ENCODE data around the gene TSPEAR. TPM values are rescaled to one million over a fixed set of nuclear protein-coding genes. Genes with fewer than 3 reads are reported as not detected.

The TSPEAR gene
- polyA plus RNA-seq, 1 of the 3 experiments (the other 2 are of a cell fraction): 0.08 TPM

DNA sequence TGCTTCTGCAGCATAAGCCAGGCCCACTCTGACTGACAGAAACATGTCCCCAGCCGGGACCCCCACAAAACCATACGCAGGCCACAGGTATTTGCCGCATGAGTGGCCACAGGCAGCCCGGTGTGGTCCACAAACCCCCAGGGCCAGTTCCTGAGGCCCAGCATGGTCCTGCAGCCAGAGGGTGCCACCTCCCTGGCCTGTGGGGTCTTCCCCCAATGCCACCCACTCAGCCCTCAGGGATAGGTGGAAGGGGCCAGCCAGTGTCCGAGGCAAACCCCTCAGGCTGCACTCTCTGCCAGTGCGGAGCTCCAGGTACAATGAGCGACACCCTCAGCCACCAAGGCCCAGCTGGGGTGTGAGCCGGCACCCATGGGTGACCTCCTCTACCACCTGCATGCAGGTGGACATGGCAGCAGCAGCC is 46.8 kb upstream of the TSPEAR start (continued):
- TF ChIP-seq TEAD4 (IDR thresholded peaks at IDR 0.05; ENCODE audit: borderline replicate concordance, insufficient read depth): no peak

DNA sequence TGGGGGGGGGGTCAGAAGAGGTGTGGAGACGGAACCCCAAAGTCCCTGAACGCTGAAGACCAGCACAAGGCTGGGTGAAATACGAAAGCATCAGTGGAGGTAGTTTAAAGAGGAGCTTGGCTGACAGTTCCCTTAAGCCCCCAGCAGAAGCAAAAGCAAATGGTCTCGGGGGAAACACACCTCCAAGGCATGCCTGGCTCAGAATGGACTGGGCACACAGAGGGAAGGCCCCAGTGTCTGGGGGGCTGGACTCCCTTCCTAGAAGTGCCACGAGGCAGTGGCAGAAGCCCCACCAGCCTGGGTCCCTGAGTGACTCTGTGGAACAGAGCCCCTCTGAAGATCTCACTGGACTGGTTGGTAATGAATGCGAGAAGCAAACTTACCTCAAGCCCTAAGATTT is 46.4 kb upstream of the TSPEAR start:
- Histone ChIP-seq H2AFZ (ENCODE audit: low read depth) (no peak overlapping the region), H3K9me2 (no peaks in the 10 kb centered on the region), H4K20me1 (ENCODE audit: insufficient read depth) (no peaks in the 10 kb centered on the region), H3K9ac (no peak overlapping the region), H3F3A (replicated peaks; ENCODE audit: insufficient read depth) (no peaks in the 10 kb centered on the region), H3K36me3 (replicated peaks in 1 of 2; ENCODE audit: control insufficient read depth in 1 of 2, insufficient read depth in 2 of 2, low read length in 1 of 2) (no peaks in the 10 kb centered on the region), H3K79me2 (ENCODE audit: insufficient read depth) (no peaks in the 10 kb centered on the region), H3K4me1 (ENCODE audit: control insufficient read depth in 1 of 2, insufficient read depth in 2 of 2, low read depth in 1 of 2, low read length in 1 of 2) (no peaks in the 10 kb centered on the region; a peak in 2 of 4 replicates), H3K9me3 (no peaks in the 10 kb centered on the region), H3K4me2 (no peak overlapping the region), H3K4me3 (ENCODE audit: low read depth in 2 of 2, low read length in 1 of 2) (no peak overlapping the region), H3K27ac (ENCODE audit: low read depth in 2 of 2, low read length in 1 of 2) (no peak overlapping the region), H3K27me3 (ENCODE audit: insufficient read depth) (no peaks in the 10 kb centered on the region; the same call in 1 of the 2 replicates)
- ChIA-PET POLR2A (no interaction called here), CTCF (interaction anchor here (1.7 kb wide), 1 partner anchor 35 kb away, joined by 4 read pairs; no protein-coding TSS in a partner anchor)
- 28% methylated on average over 5 of the region's 6 CpGs for WGBS (ENCODE audit: low lambda C conversion rate)
- no peak for DNase-seq
- TF ChIP-seq FOSL2 (IDR thresholded peaks at IDR 0.05; ENCODE audit: borderline replicate concordance, low read depth) (no peak), CHD2 (IDR thresholded peaks at IDR 0.05; ENCODE audit: low read length, partially characterized antibody) (no peak), RFX5 (IDR thresholded peaks at IDR 0.05; ENCODE audit: low read length) (no peak), MEF2A (IDR thresholded peaks at IDR 0.05; ENCODE audit: borderline replicate concordance, low read depth) (no peak)
- TF ChIP-seq, protein P1, sequence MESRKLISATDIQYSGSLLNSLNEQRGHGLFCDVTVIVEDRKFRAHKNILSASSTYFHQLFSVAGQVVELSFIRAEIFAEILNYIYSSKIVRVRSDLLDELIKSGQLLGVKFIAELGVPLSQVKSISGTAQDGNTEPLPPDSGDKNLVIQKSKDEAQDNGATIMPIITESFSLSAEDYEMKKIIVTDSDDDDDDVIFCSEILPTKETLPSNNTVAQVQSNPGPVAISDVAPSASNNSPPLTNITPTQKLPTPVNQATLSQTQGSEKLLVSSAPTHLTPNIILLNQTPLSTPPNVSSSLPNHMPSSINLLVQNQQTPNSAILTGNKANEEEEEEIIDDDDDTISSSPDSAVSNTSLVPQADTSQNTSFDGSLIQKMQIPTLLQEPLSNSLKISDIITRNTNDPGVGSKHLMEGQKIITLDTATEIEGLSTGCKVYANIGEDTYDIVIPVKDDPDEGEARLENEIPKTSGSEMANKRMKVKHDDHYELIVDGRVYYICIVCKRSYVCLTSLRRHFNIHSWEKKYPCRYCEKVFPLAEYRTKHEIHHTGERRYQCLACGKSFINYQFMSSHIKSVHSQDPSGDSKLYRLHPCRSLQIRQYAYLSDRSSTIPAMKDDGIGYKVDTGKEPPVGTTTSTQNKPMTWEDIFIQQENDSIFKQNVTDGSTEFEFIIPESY (IDR thresholded peaks at IDR 0.05; ENCODE audit: borderline replicate concordance, low read depth): no peak
- TF ChIP-seq, protein P2, sequence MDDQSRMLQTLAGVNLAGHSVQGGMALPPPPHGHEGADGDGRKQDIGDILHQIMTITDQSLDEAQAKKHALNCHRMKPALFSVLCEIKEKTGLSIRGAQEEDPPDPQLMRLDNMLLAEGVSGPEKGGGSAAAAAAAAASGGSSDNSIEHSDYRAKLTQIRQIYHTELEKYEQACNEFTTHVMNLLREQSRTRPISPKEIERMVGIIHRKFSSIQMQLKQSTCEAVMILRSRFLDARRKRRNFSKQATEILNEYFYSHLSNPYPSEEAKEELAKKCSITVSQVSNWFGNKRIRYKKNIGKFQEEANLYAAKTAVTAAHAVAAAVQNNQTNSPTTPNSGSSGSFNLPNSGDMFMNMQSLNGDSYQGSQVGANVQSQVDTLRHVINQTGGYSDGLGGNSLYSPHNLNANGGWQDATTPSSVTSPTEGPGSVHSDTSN (IDR thresholded peaks at IDR 0.05): no peak

DNA sequence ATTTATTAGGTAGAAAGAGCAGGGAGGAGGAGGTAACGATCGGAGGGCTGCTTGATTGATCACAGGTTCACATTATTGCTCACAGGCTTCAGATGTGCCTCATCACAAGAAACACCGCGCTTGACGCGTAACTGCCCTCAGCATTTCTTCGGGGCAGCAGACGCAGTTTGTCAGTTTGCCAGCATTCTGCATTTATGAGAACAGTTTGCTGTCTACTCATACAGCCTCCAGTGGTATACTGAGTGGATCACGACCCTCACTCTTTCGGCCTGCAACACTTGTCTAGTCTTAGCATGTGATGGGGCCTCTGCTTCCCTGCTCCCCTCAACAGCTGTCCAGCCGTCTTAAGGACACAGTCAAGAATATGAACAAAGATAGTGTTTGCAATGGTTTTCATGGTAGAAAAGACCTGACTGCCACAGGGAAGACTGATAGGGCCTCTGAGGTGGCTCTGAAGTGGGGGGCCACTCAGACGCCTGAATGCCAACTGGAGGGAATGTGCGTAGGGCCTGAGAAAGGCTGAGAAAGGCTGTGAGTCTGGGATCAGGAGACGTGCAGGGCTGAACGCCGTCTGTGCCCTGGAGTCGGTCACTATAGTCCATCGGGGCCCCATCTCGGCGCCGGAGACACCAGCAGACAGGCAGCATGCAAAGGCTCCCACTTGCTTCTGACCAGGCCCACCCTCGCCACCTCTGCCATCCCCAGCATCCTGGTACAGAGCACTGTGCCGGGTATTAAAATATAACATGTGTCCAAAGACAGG is 45.2 kb upstream of the TSPEAR start:
- Histone ChIP-seq H3K79me2 (ENCODE audit: insufficient read depth) (no peaks in the 10 kb centered on the region), H3K4me1 (ENCODE audit: control insufficient read depth in 1 of 2, insufficient read depth in 2 of 2, low read depth in 1 of 2, low read length in 1 of 2) (no peaks in the 10 kb centered on the region; a peak in 2 of 4 replicates), H3K9me3 (no peaks in the 10 kb centered on the region), H2AFZ (ENCODE audit: low read depth) (no peak overlapping the region), H3K27me3 (ENCODE audit: insufficient read depth) (no peaks in the 10 kb centered on the region; the same call in 1 of the 2 replicates), H3K36me3 (replicated peaks in 1 of 2; ENCODE audit: control insufficient read depth in 1 of 2, insufficient read depth in 2 of 2, low read length in 1 of 2) (no peaks in the 10 kb centered on the region), H3K27ac (ENCODE audit: low read depth in 2 of 2, low read length in 1 of 2) (no peak overlapping the region), H3K9ac (no peak overlapping the region), H3F3A (replicated peaks; ENCODE audit: insufficient read depth) (no peaks in the 10 kb centered on the region), H4K20me1 (ENCODE audit: insufficient read depth) (no peaks in the 10 kb centered on the region), H3K9me2 (no peaks in the 10 kb centered on the region), H3K4me2 (no peak overlapping the region), H3K4me3 (ENCODE audit: low read depth in 2 of 2, low read length in 1 of 2) (no peak overlapping the region)
- ChIA-PET POLR2A (no interaction called here), CTCF (interaction anchor here (1.7 kb wide), 1 partner anchor 36 kb away, joined by 4 read pairs; no protein-coding TSS in a partner anchor)
- DNase-seq: no peak
- WGBS (ENCODE audit: low lambda C conversion rate): 71% methylated on average over 22 of the region's 23 CpGs
- TF ChIP-seq, protein P3, sequence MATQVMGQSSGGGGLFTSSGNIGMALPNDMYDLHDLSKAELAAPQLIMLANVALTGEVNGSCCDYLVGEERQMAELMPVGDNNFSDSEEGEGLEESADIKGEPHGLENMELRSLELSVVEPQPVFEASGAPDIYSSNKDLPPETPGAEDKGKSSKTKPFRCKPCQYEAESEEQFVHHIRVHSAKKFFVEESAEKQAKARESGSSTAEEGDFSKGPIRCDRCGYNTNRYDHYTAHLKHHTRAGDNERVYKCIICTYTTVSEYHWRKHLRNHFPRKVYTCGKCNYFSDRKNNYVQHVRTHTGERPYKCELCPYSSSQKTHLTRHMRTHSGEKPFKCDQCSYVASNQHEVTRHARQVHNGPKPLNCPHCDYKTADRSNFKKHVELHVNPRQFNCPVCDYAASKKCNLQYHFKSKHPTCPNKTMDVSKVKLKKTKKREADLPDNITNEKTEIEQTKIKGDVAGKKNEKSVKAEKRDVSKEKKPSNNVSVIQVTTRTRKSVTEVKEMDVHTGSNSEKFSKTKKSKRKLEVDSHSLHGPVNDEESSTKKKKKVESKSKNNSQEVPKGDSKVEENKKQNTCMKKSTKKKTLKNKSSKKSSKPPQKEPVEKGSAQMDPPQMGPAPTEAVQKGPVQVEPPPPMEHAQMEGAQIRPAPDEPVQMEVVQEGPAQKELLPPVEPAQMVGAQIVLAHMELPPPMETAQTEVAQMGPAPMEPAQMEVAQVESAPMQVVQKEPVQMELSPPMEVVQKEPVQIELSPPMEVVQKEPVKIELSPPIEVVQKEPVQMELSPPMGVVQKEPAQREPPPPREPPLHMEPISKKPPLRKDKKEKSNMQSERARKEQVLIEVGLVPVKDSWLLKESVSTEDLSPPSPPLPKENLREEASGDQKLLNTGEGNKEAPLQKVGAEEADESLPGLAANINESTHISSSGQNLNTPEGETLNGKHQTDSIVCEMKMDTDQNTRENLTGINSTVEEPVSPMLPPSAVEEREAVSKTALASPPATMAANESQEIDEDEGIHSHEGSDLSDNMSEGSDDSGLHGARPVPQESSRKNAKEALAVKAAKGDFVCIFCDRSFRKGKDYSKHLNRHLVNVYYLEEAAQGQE (IDR thresholded peaks at IDR 0.05; ENCODE audit: low read depth, low read length): no peak
- TF ChIP-seq, protein P4, sequence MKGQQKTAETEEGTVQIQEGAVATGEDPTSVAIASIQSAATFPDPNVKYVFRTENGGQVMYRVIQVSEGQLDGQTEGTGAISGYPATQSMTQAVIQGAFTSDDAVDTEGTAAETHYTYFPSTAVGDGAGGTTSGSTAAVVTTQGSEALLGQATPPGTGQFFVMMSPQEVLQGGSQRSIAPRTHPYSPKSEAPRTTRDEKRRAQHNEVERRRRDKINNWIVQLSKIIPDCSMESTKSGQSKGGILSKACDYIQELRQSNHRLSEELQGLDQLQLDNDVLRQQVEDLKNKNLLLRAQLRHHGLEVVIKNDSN (IDR thresholded peaks at IDR 0.05; ENCODE audit: borderline replicate concordance, low read depth): no peak
- no peak for TF ChIP-seq GATA2 (CRISPR knock-in tag; IDR thresholded peaks at IDR 0.05)
- no peak for TF ChIP-seq JUND (IDR thresholded peaks at IDR 0.05)
- TF ChIP-seq MXI1 (IDR thresholded peaks at IDR 0.05; ENCODE audit: low read depth, low read length): no peak
- no peak for TF ChIP-seq FOXJ3 (CRISPR knock-in tag; IDR thresholded peaks at IDR 0.05)
- no peak for TF ChIP-seq NRF1 (IDR thresholded peaks at IDR 0.05; ENCODE audit: low read depth, low read length)
- no peak for TF ChIP-seq EP300 (IDR thresholded peaks at IDR 0.05; ENCODE audit: borderline replicate concordance in 1 of 2, low read depth in 1 of 2, low read length in 1 of 2)
- TF ChIP-seq SMC3 (IDR thresholded peaks at IDR 0.05; ENCODE audit: low read depth, low read length): no peak
- TF ChIP-seq, protein P5, sequence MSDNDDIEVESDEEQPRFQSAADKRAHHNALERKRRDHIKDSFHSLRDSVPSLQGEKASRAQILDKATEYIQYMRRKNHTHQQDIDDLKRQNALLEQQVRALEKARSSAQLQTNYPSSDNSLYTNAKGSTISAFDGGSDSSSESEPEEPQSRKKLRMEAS (IDR thresholded peaks at IDR 0.05; ENCODE audit: low read depth): no peak

All from SK-N-SH (cell line).